T1000 (cell line): ENCODE data around the gene C13orf42.

Experiments used
- DNase-seq: peaks from one replicate; lab custom pipeline; 2025; ENCODE audit warnings: mixed read lengths; lab: John Stamatoyannopoulos, UW

The C13orf42 gene

DNA sequence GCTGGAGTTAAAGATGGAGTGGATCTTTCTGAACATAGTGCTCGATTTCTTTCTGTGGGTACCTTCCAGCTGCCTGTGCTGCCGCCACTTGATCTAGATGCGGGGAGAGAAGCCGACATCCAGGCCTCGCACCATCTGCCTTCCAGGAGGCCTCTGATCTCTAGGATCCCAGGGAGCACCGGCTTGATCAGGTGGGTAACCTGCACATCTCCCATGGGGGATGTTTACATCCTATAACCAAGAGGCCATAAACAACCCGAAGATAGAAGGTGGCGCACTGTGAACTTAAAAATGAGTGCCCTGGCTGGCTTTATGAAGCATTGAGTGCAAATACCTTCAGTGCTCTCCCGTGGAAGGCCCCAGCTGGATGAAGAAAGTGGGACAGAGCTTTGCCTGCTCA is at the start of gene C13orf42:
TSS of gene C13orf42 (minus strand) at position 101 of the 400 bp plus-strand sequence. CDS start at position 36, 65 bp downstream.
- no peak for DNase-seq

DNA sequence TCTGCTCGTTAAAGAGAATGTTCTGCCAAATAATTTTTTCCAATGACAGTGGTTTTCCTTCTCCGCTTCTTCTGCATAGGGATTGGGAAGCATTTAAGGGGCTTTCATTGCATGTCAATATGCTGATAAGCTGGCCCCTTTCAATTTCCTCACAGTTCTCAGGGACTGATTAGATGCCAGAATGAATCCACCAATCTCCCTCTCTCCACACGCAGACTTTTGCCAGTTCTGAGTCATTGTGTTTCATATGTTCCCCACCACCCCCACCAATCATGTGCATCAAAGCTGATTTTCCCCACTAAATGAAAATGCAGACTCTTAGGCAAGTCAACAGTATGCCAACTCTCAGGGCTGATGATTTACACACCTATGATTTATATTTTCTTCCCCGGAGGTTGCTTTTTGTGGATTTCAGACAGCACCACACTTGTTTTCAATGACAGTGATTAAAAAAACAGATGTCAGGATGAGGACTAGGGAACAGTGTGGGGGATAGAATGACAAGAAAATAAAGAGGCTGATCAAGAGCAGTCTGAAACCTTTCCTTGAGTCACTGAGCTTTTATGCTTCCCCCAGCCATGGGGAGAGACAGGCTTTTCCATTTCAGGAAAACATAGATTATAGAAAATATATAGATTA is 47.9 kb upstream of the C13orf42 start:
- no peak for DNase-seq

- no peak for DNase-seq
Observed at GRCh38 chr13:51158365-51158764, 47.3 kb upstream of the C13orf42 start.

DNA sequence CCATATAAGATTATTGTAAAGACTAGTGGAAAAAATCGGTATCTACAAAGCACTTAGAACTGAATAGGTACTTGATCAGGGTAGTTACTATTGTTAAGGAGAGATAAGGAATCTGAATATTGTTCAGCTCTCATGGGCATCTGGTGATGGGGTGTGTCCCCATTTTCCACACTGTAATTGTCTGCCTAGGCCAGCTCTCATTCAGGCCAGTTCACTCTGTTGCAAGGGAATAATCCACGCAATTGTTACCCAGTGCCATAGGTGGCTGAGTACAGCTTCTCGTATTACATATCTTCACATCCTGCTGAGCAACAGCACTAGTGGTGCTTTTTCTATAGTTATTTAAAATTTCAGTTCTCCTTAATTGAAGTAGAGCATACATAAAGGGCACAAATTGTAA is 45.6 kb upstream of the C13orf42 start:
- no peak for DNase-seq

DNA sequence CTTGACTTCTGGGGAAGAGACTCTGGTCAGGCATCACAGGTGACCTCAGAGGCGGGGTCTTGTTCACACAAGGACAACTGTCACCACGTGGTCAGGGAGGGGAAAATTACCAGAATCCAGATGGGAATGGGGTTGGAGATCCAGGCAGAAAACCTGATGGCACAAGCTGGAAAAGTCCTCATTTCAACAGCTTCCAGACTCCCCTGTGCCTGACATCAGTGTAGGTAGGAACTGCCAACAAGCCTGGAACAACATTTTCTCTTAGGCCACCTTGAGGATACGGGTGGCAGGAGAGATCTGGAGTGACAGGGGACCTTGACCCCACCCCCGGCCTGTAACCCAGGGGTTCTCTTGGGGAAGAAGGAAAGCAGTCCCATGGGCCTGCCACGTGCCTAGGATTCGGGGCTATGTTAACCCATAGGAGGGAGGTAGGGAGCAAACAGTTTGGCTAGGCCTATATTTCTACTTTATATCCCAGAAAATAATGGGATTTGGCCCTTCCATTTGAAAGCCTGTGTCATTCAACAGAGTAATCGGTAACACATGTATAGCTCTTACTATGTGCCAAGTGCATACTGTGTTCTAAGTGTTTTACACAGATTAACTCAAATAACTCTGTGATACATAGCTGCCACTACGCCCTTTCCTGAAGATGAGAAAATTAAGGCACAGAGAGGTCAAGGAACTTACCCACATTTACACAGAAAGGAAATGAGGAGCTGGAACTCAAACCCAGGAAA is 44.9 kb upstream of the C13orf42 start:
- DNase-seq = no peak

- no peak for DNase-seq
Observed at GRCh38 chr13:51155161-51155560, 44.1 kb upstream of the C13orf42 start.

DNA sequence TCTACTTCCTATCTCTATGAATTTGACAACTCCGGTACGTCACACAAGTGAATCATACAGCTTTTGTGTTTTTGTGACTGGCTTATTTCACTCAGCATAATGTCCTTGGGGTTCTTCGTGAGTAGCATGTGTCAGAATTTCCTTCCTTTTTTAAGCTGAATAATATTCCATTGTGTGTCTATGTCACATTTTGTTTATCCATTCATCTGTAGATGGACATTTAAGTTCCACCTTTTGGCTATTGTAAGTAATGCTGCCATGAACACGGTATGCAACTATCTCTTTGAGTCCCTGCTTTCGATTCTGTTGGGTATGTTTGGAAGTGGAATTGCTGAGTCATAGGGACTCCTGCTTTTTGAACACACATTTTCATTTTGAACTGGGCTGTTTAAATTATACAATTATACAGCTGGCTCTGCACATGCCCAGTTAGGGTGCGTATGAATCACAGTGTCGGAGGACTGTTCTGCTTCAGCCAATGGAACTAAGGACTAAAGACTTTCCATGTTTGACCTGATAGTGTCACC is 43.0 kb upstream of the C13orf42 start:
- DNase-seq = no peak

DNA sequence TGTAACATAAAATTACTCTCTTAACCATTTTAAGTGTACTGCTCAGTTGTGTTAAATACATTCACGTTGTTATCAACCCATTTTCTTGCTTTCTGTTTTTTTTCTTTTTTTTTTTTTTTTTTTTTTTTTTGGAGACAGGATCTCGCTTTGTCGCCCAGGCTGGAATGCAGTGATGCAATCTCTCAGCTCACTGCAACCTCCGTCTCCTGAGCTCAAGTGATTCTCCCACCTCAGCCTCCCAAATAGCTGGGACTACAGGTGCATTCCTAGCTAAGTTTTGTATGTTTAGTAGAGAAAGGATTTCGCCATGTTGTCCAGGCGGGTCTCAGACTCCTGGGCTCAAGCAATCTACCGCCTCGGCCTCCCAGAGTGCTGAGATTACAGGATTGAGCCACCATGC is 42.5 kb upstream of the C13orf42 start:
- DNase-seq = no peak

DNA sequence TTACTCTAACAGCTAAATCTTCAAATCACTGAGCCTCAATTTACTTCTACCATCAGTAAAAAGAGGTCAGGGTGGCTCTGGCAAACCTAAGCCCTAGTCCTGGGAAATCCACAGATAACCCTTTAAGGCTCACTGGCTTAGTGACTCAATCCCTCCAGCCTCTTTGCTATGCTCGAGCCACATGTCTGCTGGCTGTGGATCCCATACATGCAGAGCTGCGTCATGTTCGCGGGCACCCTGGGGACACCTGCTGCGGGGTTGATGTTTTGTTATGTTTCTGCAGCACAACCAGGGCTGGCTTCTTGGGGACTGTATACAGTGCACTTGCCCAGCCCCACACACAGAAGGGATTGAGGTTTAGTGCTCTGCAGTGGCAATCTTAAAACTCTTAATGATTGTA is 41.6 kb upstream of the C13orf42 start:
- DNase-seq = no peak

- no peak for DNase-seq
Observed at GRCh38 chr13:51151463-51151862, 40.4 kb upstream of the C13orf42 start.

DNA sequence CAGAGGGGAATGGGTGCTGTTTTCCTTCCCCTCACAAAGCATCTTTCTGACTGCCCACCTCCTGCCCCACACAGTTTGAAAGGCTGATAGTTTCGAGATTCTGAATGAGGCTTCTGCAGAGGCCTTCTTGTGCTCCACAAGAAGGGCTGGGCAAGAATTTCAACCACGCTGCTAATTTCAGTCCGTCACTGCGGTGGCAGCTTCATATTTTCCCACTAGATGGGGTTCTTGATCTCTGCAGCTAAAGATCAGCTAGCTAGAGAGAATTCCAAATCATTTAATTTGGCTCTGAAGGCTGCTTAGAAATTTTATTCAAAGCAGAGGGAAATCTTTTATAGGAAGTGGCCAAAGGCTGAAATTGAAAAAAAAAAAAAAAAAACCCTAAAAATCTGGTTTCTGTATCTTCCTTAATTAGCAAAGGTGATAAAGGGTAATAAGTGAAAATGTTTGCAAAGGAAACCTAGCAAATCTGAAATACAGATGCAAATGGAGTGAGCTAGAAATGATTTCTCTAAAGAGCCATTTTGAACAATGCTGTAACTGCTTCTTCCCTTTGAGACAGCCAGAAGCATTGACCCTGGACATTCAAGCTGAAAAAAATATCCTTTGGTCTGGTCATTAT is 38.0 kb upstream of the C13orf42 start:
- DNase-seq = no peak

DNA sequence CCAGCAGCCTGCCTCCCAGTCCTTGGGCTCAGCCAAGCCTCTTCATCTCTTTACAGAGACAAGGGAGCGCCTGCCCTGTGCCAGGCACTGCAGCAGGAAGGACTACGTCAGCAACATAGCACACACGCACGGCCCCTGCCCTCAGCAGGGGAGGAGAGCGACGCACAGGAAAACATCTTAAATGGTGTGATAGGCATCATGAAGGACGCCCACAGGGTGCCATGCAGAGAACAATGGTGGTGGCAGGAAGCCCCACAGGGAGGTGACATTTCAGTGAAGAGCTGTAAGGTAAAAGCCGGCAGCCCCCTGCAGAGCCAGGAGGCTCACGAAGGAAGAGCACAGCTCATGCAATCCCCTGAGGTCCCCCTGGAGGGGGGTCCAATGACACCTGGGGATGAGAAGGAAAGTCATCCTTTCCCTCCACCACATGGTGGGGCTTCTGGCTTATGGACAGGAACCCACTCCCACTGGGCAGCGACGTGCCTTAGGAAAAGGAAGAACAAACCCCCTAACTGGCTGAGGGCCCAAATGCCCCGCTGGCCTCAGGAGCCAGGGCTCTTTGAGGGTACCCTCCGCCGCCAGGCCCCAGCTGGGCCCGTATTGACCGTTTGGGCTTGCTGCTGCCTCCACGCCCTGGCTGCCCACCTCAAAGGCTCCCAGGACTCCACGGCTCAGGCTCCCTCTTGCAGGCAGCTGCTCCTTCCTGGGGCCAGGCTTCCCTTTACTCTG is 37.3 kb upstream of the C13orf42 start:
- no peak for DNase-seq

GRCh38 chr13:51147732-51148131 is 36.7 kb upstream of the C13orf42 start:
- DNase-seq = no peak

GRCh38 chr13:51146667-51147066 is 35.6 kb upstream of the C13orf42 start:
- no peak for DNase-seq

GRCh38 chr13:51137250-51137649 is 26.2 kb upstream of the C13orf42 start:
- no peak for DNase-seq

DNA sequence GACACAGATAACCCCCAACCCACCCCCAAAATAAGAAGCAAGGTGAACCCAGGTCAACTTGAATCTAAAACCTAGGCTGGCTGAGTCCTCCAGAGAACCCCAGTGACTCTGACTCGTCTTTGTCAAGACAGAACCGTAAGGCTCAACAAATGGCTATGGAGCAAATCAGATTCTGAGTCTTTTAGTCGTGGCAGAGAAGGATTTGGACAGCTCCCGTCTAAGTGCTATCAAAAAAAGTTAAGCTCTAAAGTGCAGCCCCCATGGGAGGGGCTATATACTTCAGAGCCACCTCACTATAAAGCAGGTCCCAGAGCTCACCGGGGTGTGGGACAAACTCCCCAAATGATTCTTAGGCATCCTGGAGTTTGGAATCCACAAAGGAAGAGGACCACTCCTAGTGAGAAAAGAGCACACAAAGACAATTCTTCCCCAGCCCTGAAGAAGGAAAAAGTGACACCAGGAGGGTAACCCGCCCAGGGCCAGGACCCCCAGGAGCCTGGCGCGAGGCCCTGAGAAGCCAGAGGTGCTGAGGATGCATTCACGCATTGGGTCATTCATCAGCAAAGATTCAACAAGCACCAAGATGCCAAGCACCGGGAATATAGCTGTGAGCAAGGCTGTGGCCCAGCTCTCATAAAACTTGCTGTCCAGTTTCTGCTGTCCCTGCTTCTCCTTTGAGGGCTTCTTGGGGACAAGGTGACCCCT is 25.4 kb upstream of the C13orf42 start:
- DNase-seq = no peak

- DNase-seq = no peak
Observed at GRCh38 chr13:51134763-51135365, 23.8 kb upstream of the C13orf42 start.

GRCh38 chr13:51130348-51130747 is 19.3 kb upstream of the C13orf42 start:
- no peak for DNase-seq

GRCh38 chr13:51125495-51126226 is 14.6 kb upstream of the C13orf42 start:
- no peak for DNase-seq

DNA sequence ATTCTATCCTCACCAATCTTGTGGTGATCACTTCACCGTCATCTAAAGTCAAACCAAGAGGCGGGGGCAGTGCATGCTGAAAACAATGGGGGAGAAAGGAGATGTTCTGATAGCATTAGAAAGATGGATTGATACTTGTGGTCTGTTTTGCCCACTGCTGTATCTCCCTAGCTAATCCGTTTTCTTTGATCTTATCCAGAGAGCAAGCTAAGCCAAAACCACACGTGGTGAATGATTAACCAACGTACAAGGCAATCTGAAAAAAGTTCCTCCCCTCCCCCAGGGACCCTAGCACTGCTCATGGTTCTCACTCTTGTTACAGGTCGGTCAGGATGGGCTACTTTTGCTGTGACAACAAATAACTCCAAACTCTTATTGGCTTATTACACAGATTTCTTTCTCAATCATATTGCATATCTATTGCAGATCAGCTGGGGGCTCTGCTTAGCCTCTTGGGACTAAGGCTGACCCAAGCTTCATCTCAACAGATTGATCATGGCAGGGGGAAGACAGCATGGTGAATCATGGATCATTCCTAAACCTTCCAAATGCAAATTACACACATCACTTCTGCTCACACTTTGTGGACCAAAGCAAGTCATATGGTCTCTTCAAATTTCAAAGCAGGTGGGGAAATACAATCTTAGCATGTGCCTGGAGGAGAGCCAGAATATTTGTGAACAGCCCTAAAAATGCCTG is 11.9 kb upstream of the C13orf42 start:
- no peak for DNase-seq
